ENCODE measurements around the gene PRM2. TPM values are rescaled to one million over a fixed set of nuclear protein-coding genes. Genes with fewer than 3 reads are reported as not detected.

PRM2 gene
- total RNA-seq, 1 experiment from 2014 or later: not detected

- Mint-ChIP-seq H3K4me3 (ENCODE audit: low read depth, unreplicated experiment) (peak overlapping the region; percentile 6), H3K27ac (ENCODE audit: unreplicated experiment) (no peak overlapping the region), H3K27me3 (ENCODE audit: unreplicated experiment) (peaks cover 14% of the 10 kb centered on the region), H3K36me3 (ENCODE audit: insufficient read depth, unreplicated experiment) (no peaks in the 10 kb centered on the region), H3K4me1 (ENCODE audit: low read depth, unreplicated experiment) (peaks cover 13% of the 10 kb centered on the region), H3K9me3 (ENCODE audit: low read depth, unreplicated experiment) (no peaks in the 10 kb centered on the region)
- CTCF ChIA-PET: interaction anchor here (0.6 to 2.0 kb wide), 8 partner anchors 17 to 326 kb away, joined by 3 to 20 read pairs (median 5); partner anchors contain the start of gene SOCS1
- no peak for DNase-seq
- no TSS peak for BruUV-seq (replicated peaks)
- intact Hi-C loops (cut with micrococcal nuclease; ENCODE audit: unreplicated experiment): loop anchor here (5.0 kb wide), 1 partner anchor 40 kb away; the partner anchor contains the start of gene SOCS1
- TF ChIP-seq CTCF (IDR thresholded peaks at IDR 0.05; ENCODE audit: unreplicated experiment): no peak
These were observed 20.6 kb upstream of the PRM2 start for GRCh38 chr16:11296706-11297491.

- DNase-seq: no peak
- Mint-ChIP-seq H3K27me3 (ENCODE audit: unreplicated experiment) (peaks cover 20% of the 10 kb centered on the region), H3K4me1 (ENCODE audit: low read depth, unreplicated experiment) (peaks cover 13% of the 10 kb centered on the region), H3K36me3 (ENCODE audit: insufficient read depth, unreplicated experiment) (no peaks in the 10 kb centered on the region), H3K4me3 (ENCODE audit: low read depth, unreplicated experiment) (no peak overlapping the region), H3K9me3 (ENCODE audit: low read depth, unreplicated experiment) (no peaks in the 10 kb centered on the region), H3K27ac (ENCODE audit: unreplicated experiment) (no peak overlapping the region)
- CTCF ChIA-PET: interaction anchor here (0.9 to 2.0 kb wide), 3 partner anchors 40 to 75 kb away, joined by 5 to 20 read pairs (median 6); partner anchors contain the start of gene SOCS1
- BruUV-seq (replicated peaks): no TSS peak
- intact Hi-C loops (cut with micrococcal nuclease; ENCODE audit: unreplicated experiment): loop anchor here (5.0 kb wide), 1 partner anchor 39 kb away; the partner anchor contains the start of gene SOCS1
- TF ChIP-seq CTCF (IDR thresholded peaks at IDR 0.05; ENCODE audit: unreplicated experiment): no peak
These were observed 20.0 kb upstream of the PRM2 start for GRCh38 chr16:11296351-11296705.

- Mint-ChIP-seq H3K27ac (ENCODE audit: unreplicated experiment) (no peak overlapping the region), H3K9me3 (ENCODE audit: low read depth, unreplicated experiment) (no peaks in the 10 kb centered on the region), H3K27me3 (ENCODE audit: unreplicated experiment) (peaks cover 26% of the 10 kb centered on the region), H3K4me1 (ENCODE audit: low read depth, unreplicated experiment) (peaks cover 13% of the 10 kb centered on the region), H3K36me3 (ENCODE audit: insufficient read depth, unreplicated experiment) (no peaks in the 10 kb centered on the region), H3K4me3 (ENCODE audit: low read depth, unreplicated experiment) (no peak overlapping the region)
- DNase-seq: no peak
- no peak for TF ChIP-seq CTCF (IDR thresholded peaks at IDR 0.05; ENCODE audit: unreplicated experiment)
- intact Hi-C loops (cut with micrococcal nuclease; ENCODE audit: unreplicated experiment): loop anchor here (5.0 kb wide), 1 partner anchor 38 kb away; the partner anchor contains the start of gene SOCS1
- no TSS peak for BruUV-seq (replicated peaks)
- CTCF ChIA-PET: no interaction called here
These were observed 19.4 kb upstream of the PRM2 start for GRCh38 chr16:11295672-11296071.

- no peak for DNase-seq
- Mint-ChIP-seq H3K4me1 (ENCODE audit: low read depth, unreplicated experiment) (peaks cover 6% of the 10 kb centered on the region), H3K27me3 (ENCODE audit: unreplicated experiment) (peaks cover 61% of the 10 kb centered on the region), H3K36me3 (ENCODE audit: insufficient read depth, unreplicated experiment) (no peaks in the 10 kb centered on the region), H3K4me3 (ENCODE audit: low read depth, unreplicated experiment) (no peak overlapping the region), H3K27ac (ENCODE audit: unreplicated experiment) (no peak overlapping the region), H3K9me3 (ENCODE audit: low read depth, unreplicated experiment) (no peaks in the 10 kb centered on the region)
- no TSS peak for BruUV-seq (replicated peaks)
- CTCF ChIA-PET: no interaction called here
- intact Hi-C loops (cut with micrococcal nuclease; ENCODE audit: unreplicated experiment): no loop called here
- no peak for TF ChIP-seq CTCF (IDR thresholded peaks at IDR 0.05; ENCODE audit: unreplicated experiment)
These were observed 15.9 kb upstream of the PRM2 start for GRCh38 chr16:11292076-11292748.
